HG03159 (cell line): ENCODE data around the gene ACACA.
"Not testable (repeated sequence)": the region's sequence is repeated elsewhere in the genome, so short reads cannot be mapped to it uniquely, and the experiment has no call there.

ENCODE experiments used
- ATAC-seq: cut with Tn5 transposase; IDR thresholded peaks from one replicate; pipeline ENCODE4 v1.9.1; 2021; ENCODE audit warnings: mild to moderate bottlenecking, moderate library complexity; ENCODE audit not compliant: unreplicated experiment

ACACA gene

DNA sequence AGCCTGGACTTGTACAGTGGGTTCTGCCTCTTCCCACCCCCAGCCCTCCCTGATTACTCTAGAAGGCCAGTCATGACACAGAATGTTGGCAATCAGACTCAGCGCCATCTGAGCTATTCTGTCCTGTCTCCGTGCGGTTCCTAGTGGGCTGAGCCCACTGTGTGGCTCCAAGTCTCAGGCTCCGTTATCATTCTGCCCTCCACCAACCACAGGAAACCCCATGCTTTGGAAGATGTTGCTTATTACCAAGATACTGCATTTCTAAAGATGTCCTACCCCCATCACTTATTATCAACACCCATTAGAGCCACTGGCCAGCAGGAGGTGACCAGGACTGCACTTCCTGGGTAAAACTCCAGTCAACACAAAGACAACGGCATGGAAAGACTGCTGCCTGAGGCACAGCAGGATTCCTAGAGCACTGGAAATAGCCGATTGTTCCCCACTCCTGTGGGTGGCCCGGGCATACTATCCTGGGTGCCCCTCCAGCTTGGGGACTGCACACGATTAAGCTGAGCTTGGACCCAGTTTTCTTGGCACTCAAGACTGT, 324.2 kb downstream of the ACACA start:
- ATAC-seq: no peak

DNA sequence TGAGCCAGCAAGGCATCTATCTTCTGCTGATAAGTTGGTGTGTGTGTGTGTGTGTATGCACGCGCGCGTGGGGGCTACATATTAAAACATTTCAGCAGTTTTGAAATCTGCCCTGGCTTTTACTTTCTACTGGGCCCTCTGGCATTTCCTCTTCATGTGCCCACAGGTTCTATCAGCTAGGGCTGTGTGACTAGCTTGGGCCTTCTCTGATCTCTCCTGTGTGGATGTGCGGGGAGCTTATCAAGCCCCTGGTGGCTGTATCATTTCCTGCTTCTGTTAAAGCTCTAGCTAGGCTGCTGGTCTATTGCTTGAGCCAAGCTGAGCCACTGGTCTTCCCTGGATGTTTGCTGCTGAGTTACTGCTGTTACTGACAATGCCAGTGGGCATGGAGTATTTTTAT, 325.3 kb downstream of the ACACA start:
- ATAC-seq: no peak

DNA sequence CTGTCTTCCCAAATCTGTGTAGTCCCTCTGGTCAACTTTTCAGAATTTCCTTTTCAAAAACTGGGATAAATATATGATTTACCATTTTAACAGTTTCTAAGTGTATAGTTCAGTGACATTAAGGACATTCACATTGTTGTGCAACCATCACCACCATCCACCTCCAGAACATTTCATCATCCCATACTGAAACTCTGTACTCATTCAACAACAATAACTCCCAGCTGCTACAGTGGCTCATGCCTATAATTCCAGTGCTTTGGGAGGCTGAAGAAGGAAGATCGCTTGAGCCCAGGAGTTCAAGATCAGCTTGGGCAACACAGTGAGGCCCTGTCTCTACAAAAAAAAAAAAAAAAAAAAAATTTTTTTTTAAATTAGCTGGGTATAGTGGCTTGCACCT, 326.9 kb downstream of the ACACA start:
- ATAC-seq: no peak

DNA sequence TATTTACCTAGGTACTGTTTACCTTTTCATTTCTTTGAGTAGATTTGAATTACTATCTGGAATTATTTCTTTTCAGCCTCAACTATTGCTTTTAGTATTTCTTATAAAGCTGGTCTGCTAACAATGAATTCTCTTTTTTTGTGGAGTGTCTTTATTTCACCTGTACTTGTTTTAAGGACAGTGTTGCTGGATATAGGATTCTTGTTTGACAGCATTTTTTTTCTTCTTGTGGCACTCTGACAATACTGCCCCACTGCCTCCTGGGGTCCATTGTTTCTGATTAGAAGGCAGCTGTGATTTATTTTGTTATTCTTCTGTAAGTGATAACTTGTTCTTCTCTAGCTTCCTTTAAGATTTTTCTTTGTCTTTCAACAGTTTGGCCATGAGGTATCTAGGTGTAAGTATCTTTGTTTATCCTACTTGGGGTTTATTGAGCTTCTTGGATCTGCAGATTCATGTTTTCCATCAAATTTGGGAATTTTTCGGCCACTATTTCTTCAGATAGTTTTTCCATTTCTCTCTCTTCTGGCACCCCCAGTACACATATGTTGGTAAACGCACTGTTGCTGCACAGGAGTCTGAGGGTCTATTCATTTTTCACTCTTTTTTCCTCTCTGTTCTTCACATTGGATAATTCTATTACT, 327.4 kb downstream of the ACACA start:
- ATAC-seq: no peak

DNA sequence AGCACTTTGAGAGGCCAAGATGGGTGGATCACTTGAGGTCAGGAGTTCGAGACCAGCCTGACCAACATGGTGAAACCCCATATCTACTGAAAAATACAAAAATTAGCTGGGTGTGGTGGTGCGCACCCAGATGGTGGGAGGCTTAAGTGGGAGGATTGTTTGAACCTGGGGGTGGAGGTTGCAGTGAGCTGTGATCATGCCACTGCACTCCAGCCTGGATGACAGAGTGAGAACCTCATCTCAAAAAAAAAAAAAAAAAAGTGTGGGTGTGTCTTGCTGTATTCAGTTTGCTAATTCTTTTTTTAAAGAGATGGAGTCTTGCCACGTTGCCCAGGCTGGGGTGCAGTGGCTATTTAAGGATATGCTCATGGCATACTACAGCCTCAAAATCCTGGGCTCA, 333.2 kb downstream of the ACACA start:
- not testable (repeated sequence) for ATAC-seq

DNA sequence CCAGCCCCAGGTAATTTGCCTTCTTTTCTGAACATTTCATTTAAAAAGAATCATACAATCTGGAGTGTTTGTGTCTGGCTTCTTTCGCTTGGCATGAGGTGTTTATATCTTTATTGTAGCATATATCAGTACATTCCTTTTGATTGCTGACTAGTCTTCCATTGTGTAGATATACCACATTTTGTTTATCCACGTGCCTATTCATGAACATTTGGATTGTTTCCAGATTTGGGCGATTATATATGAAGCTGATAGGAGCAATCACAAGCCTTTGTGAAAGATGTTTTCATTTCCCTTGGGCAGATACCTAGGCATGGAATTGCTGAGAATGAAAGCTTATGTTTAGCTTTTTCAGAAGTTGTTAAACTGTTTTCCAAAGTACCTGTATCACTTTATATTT, 337.5 kb downstream of the ACACA start:
- ATAC-seq: no peak

DNA sequence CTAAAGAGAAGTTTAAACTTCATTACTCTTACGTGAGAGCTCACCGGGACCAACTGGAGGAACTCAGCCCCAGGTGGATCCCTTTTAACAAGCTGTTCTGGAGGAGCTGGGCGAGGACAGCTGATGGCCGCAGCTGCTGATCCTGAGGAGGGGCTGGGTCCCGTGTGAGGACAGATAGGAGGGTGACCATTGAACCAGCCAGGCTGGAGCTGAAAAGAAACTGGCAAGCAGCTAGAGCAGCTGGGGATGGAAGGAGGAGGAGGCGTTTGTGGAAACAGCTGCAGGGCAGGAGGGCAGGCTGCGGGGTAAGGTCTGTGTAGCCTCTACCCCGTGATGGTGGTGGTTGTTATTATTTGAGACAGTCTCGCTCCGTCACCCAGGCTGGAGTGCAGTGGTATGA, 338.4 kb downstream of the ACACA start:
- ATAC-seq: no peak

DNA sequence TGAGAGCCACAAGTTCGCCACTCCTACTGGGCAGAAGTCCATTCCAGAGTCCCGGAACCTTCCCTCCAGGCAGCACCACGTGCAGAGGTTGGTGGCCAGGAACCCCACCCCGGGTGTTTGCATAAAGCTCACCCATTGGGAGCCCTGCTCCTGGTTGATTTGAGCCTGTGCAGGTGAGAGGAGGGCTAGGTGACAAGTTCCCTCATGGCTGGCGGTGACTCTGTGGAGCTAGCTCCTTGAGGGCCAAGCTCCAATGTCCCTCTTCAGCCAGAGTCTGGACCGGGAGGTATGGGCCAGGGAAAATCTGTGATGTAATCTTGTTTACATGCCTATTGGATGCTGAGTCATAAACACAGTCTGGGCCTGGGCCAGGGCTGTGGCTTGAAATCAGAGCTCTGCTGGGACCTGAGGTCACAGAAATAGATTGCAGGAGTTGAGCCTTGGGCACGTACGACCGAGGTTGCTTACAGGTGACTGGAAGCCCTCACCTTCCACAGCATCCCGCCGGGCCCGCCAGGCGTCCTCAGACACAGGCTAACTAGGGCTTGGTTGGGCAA, 339.0 kb downstream of the ACACA start:
- ATAC-seq: no peak

DNA sequence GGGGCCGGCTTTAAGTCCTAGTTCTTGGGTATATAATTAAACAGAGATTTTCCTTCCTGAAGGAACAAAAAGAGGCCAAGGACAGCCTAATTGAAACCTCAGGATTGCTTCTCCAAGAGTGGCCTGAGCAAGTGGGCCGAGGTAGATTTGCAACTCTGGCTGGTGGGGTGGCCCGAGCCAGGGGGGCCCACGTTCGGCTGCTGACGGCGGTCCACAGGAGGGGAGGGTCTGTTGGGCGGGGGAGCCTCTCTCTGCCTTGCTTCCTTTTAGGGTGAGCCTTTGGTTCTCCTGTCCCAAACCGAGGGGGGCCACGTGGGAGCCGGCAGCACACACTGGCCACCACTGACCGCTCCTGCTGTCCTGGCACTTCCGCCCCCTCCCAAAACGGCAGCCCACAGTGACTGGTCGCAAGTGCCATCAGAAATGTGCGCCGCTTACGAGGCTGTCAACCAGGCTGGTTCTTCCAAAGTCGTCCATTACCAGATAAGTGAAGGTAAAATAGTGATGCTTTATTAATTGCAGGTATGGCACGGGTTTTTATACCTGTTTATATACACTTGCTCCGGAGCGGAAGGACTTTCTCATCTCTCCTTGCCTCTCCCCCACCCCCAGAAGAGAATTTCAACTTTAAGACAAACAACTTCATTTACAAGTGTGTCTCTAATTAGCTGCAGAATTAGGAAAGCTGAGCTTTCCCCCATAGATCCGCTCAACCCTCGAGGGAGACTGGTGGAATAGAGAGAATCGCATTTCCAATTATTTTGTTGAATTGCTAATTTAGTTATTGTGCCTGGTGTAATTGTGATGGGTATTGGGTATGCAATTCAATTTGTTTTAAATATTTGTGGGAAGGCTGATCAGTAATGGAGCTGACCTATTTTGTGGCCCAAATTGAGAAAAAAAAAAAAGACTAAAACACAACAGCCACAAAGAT, 340.0 kb downstream of the ACACA start:
- no peak for ATAC-seq

DNA sequence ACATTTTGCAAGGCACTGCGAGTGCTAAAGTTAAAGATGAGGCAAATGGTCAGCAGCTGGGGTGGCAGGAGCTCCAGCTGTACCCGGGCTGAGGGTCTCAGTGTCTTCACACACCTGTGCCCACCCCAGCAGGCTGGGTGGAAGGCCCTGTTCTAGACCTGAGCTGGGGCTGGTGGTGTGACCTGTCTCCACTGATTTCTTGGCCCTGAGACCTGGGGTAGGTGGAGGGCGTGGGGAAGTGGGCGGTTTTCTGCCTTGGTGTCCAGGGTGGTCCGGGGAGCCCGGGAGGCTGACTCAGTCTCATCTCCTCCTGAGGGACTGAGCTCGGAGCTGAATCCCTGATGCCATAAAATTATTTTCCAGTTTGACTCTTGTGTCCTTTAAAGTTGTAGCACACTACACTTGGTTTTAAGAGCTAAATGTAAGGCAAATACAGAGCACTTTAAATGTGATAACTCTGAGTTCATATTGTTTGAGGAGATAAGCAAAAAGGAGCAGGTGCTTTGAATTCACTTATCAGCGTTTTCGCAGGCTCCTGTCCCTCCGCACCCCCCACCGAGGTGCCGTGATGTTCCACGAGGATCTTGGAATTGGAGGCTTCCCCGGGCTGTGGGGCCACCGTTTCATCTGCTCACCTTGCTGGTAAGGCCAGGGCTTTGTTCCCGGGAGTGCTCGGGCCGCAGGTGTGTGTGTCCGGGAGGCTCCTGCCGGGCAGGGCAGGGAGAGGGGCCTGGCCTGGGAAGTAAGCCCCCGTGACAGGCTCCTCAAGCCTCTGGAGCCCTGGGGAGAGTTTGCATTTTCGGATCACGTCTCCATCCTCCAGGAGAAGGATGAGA, 340.9 kb downstream of the ACACA start:
- ATAC-seq: no peak

DNA sequence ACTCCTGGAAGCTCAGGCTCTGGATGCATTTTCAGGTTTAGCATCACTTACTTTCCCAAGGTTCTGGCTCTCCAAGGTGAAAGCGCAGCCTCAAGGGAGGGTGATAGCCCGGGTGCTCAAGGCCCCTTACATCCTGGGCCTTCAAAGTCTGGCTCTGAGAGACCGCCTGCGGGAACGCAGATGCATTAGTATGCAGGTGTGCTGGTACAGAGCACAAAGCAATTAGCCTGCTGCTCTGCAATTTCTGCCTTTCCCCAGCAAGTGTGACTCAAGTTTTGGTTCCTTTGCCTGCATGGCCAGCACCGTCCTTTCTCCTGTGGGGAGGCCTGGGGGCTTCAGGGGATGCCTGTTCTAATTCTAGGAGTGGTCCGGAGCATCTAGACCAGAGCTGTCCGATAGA, 341.7 kb downstream of the ACACA start:
- no peak for ATAC-seq

DNA sequence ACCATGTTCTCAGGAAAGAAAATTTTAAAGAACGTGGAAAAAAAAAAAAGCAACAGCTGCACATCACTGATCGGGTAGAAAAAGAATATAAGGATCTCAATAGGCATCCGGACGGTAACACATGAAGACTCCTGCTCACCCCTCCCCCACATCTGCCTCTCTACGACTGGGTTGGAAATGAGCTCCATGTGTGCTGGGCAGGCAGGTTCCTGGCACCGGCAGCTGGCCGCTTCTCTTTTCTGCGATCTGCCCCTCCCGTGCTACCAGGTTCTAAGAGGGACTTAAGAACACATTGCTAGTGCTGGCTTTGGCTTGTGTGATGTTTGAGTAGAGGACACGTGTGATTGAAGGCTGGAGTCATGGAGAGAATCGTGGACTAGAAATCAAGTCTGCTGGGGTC, 342.4 kb downstream of the ACACA start:
- ATAC-seq: no peak

DNA sequence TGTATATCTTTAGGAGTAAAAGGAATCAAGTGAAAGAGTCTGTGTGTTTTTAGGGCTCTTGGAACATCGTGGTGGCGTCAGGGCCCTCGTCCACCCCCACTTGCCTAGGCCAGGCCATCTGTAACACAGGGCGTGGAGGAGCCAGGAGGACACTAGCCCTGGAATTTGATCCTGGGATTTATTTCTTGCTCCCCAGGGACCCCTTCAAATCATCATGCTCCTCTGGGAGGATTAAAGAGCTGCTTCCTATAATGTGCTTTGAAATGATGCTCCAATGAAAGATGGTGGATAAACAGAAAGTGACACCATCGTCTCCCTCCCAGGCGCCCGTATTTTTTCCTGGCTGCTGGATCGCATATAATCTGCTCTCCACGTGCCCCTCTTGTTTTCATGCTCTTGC, 344.6 kb downstream of the ACACA start:
- no peak for ATAC-seq

DNA sequence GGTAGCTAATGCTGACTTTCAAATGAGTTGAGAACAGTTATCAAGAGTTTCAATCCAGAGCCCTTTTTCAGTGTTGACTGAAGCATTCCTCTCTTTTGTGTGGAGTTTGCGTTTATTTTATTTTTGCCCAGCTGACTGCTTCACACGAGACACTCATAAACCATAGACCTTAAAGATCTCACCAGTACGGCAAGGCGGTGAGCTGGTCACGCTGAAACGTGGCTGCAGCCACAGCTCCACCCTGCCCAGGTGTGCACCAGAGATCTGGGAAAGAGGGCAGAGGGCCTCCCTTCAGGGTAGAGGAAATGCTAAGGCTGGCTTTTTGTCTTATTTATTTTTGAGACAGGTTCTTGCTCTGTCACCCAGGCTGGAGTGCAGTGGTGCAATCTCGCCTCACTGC, 345.7 kb downstream of the ACACA start:
- no peak for ATAC-seq

DNA sequence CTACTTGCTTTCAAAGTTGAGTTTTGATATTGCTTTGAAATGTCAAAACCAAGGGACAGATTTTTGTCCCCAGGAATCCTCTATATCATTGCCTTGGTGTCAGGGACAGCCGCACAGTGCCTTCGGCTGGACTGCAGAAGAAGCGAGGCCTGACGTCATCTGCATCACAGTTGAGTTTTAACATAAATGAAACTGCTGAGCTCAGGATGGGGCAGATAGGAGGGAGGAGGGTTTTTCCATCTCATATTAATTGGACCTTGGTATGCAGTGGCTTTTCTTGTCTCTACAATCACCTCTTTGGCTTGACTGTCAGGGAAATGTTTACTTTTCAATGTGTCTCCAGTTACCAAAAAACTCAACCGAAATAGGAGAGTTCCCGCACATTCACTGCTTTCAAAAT, 346.5 kb downstream of the ACACA start:
- no peak for ATAC-seq

DNA sequence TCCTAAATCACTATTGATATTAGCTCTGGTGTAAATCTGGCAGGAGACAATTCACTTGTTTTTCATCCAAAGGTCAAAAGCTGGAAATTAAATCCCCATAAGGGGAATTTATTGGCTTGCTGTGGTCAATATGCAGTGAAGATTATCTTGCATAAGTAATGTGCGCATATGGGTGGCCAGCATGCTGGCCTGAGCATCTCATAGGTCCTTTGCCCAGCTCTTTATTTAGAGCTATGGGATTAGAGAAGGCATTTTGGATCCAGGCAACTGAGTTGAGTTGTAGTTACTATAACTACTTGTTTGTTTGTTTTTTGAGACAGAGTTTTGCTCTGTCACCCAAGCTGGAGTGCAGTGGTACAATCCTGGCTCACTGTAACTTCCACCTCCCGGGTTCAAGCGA, 347.1 kb downstream of the ACACA start:
- no peak for ATAC-seq

DNA sequence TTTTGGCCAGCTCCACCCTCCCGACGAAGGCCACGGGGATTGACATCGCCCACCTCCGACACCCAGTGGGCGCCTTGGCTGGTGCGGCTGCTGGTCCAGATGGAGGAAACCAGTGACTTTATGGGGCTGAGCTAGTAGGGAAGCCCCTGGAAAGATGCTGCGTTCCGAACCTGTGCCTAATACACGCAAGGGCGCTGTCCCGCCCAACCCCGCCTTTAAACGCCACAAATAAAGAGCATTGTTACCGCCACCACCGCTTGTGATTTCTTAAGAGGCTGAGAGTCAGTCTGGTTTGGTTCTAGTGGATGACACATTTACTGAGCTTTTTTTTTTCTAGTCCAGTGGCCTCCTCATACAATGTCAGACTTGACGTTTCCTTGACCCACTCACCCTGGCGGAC, 350.0 kb downstream of the ACACA start:
- no peak for ATAC-seq

DNA sequence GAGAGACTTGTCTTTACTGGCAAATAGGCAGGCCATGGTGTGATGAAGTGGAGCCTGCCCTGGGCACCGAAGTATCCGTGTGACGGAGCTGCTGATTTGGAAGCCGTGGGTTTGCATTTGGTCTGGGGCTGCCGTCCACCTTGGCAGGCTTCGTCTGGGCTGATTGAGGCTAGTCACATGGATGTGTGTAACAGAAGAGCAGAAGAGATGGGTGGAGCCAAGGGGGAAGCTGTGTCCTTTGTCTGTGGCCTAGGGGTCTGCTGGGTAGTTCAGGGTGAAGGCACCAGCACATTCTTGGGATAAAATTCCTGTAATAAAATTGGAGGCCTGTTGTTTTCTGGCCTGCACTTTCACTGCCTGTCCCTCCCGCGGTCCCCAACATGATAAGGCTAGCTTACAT, 351.7 kb downstream of the ACACA start:
- no peak for ATAC-seq

DNA sequence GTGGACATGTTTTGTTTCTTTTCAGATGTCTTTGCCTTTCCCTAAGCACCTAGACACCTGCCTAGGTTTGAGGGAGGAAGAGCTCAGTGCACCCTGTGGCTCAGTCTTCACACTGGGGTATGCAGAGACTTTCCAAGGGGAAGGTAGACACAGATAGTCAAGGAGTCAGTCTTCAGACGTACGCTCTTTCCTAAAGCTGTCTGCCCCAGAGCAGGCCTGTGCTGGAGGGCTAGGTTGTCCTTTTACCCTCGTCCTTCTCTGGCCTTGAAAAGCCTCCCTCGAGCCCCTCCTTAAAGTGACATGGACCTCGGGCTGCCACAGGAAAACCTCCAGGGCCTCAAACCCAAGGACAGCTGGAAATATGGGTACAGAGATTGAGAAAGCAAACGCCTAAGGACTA, 354.2 kb downstream of the ACACA start:
- no peak for ATAC-seq

DNA sequence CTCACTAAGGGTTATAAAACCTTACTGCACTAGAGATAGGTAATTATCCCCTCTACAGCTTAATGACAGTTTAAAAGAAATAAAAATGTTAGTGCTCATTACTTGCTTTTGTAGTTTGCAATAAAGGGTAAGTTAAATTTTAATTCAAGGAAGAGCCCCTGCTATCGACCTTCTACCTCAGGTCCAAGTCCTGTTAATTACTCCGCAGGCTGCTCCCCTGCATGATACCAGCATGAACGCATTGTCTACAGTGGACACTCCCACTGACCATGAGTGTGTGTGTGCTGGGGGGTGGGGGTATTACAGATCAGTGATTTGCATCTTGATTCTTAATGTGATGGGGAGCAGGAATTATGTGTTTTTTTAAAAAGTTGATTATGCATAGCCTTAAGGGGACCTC, 354.8 kb downstream of the ACACA start:
- ATAC-seq: no peak

DNA sequence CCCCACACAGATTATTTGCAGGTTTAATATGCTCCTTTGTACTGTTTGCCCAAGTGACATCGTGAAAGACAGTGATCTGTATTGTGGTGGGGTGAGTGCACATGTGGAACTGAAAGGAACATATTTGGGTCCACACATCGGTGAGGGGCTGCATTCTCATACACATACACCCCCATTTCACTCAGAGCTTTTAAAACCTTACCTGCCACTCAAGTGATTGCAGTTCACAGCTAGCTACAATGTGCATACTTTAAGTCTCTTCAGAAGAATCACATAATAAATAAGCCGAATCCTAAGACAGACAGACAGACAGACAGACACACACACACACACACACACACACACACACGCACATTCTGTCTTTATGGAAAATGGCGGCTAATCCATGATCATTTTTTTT, 355.3 kb downstream of the ACACA start:
- no peak for ATAC-seq
